IMR-90 (cell line): Measurements from ENCODE around the gene LIMK2. TPM values are rescaled to one million over a fixed set of nuclear protein-coding genes. Genes with fewer than 3 reads are reported as not detected.

ENCODE experiments used
- ATAC-seq: fragments of 200-7000 bp; cut with Tn5 transposase; 2 replicates; pipeline ENCODE4 v1.9.1; 2020; ENCODE audit warnings: low read depth, mild to moderate bottlenecking, moderate library complexity
- BruUV-seq: library from RNA; stranded (reverse); fragments of 400-500 nt; replicated peaks from 2 replicates; lab custom pipeline; 2021; lab: Mats Ljungman, UMichigan
- CTCF ChIA-PET: fragments of 300-600 bp; formaldehyde crosslinking; extraction: SDS; loops from one replicate; lab custom pipeline; 2021; ENCODE audit warnings: antibody characterized with exemption; lab: Yijun Ruan, JAX
- POLR2A ChIA-PET: fragments of 300-600 bp; sonication (Branson Sonifier 250); formaldehyde crosslinking; loops from one replicate; lab custom pipeline; 2022; ENCODE audit warnings: antibody characterized with exemption; ENCODE audit not compliant: unreplicated experiment; lab: Charles Lee
- DNase-seq: peaks from one replicate; pipeline ENCODE4 v3.0.0; 2013
- H2AFZ ChIP-seq: replicated peaks from 2 replicates; pipeline ENCODE3; 2013; ENCODE audit warnings: low read length, mild to moderate bottlenecking; ENCODE audit not compliant: poor library complexity
- H2AK5ac ChIP-seq: 2 replicates; pipeline ENCODE4 v1.6.1; 2013; ENCODE audit warnings: low read depth, low read length, inconsistent platforms
- H2AK9ac ChIP-seq: replicated peaks from 2 replicates; pipeline ENCODE3; 2013; ENCODE audit warnings: mild to moderate bottlenecking, low read depth, low read length, moderate library complexity; ENCODE audit not compliant: poor library complexity
- H2BK120ac ChIP-seq: 2 replicates; pipeline ENCODE4 v1.6.1; 2013; ENCODE audit warnings: low read depth, low read length, inconsistent platforms
- H2BK15ac ChIP-seq: 3 replicates; pipeline ENCODE4 v1.6.1; 2013; ENCODE audit warnings: low read depth, low read length, inconsistent platforms
- H2BK20ac ChIP-seq: 2 replicates; pipeline ENCODE4 v1.6.1; 2013; ENCODE audit warnings: low read depth, mild to moderate bottlenecking, inconsistent platforms, low read length, moderate library complexity
- H2BK5ac ChIP-seq: 2 replicates; pipeline ENCODE4 v1.6.1; 2013; ENCODE audit warnings: mild to moderate bottlenecking, low read depth, low read length, inconsistent platforms; ENCODE audit not compliant: poor library complexity, severe bottlenecking
- H3K14ac ChIP-seq: replicated peaks from 2 replicates; pipeline ENCODE4 v1.6.1; 2013; ENCODE audit warnings: low read depth, low read length, inconsistent platforms
- H3K18ac ChIP-seq: 2 replicates; pipeline ENCODE4 v1.6.1; 2013; ENCODE audit warnings: low read depth, low read length, control low read depth
- H3K23ac ChIP-seq: 2 replicates; pipeline ENCODE4 v1.6.1; 2013; ENCODE audit warnings: low read depth, low read length, inconsistent platforms
- H3K27ac ChIP-seq: 2 replicates; pipeline ENCODE4 v1.5.1; 2013; ENCODE audit warnings: mild to moderate bottlenecking, control low read depth, low read length; ENCODE audit not compliant: insufficient read depth
- H3K27me3 ChIP-seq: 2 replicates; pipeline ENCODE4 v1.6.1; 2013; ENCODE audit warnings: low read length; ENCODE audit not compliant: control insufficient read depth, insufficient read depth
- H3K36me3 ChIP-seq: 2 replicates; pipeline ENCODE4 v1.6.1; 2013; ENCODE audit warnings: low read length, mixed read lengths; ENCODE audit not compliant: control insufficient read depth, insufficient read depth
- H3K4ac ChIP-seq: 2 replicates; pipeline ENCODE4 v1.6.1; 2013; ENCODE audit warnings: low read depth, low read length, inconsistent platforms
- H3K4me1 ChIP-seq: 2 replicates; pipeline ENCODE4 v1.6.1; 2013; ENCODE audit warnings: low read length, mixed read lengths; ENCODE audit not compliant: control insufficient read depth, insufficient read depth
- H3K4me2 ChIP-seq: 2 replicates; pipeline ENCODE4 v1.6.1; 2013; ENCODE audit warnings: low read depth, mild to moderate bottlenecking, control low read depth, low read length, moderate library complexity
- H3K4me3 ChIP-seq: 2 replicates; pipeline ENCODE4 v1.5.1; 2013; ENCODE audit warnings: low read depth, mild to moderate bottlenecking, control low read depth, low read length, moderate library complexity; ENCODE audit not compliant: insufficient read depth
- H3K56ac ChIP-seq: 2 replicates; pipeline ENCODE4 v1.6.1; 2013; ENCODE audit warnings: low read length, inconsistent platforms; ENCODE audit not compliant: insufficient read depth; ENCODE audit errors: extremely low read depth
- H3K79me1 ChIP-seq, 2 experiments: 2 replicates each; pipeline ENCODE4 v1.6.1; 2013; ENCODE audit warnings: low read length in 2 of 2, inconsistent platforms in 1 of 2, low read depth in 1 of 2
- H3K9ac ChIP-seq: 2 replicates; pipeline ENCODE4 v1.6.1; 2013; ENCODE audit warnings: low read depth, low read length, control low read depth
- H3K9me1 ChIP-seq: 2 replicates; pipeline ENCODE4 v1.6.1; 2013; ENCODE audit warnings: low read length, inconsistent platforms; ENCODE audit not compliant: insufficient read depth
- H3K9me3 ChIP-seq: 2 replicates; pipeline ENCODE4 v1.6.1; 2013; ENCODE audit warnings: low read length; ENCODE audit not compliant: control insufficient read depth, insufficient read depth
- H4K20me1 ChIP-seq: 2 replicates; pipeline ENCODE4 v1.6.1; 2013; ENCODE audit warnings: low read length, inconsistent platforms; ENCODE audit not compliant: insufficient read depth
- H4K5ac ChIP-seq: 2 replicates; pipeline ENCODE4 v1.6.1; 2013; ENCODE audit warnings: mild to moderate bottlenecking, low read depth, low read length, control low read depth
- H4K8ac ChIP-seq, 2 experiments: 2 replicates each; pipeline ENCODE4 v1.6.1; 2013; ENCODE audit warnings: low read depth in 2 of 2, low read length in 2 of 2, control low read depth in 1 of 2, inconsistent platforms in 1 of 2
- H4K91ac ChIP-seq: 2 replicates; pipeline ENCODE4 v1.6.1; 2013; ENCODE audit warnings: low read depth, low read length, inconsistent platforms; ENCODE audit not compliant: insufficient read depth
- BHLHE40 ChIP-seq: fragments of 150-350 bp; IDR thresholded peaks from 2 replicates; pipeline ENCODE4 v1.6.1; 2016; ENCODE audit warnings: mild to moderate bottlenecking, low read depth, low read length
- CEBPB ChIP-seq: IDR thresholded peaks from 2 replicates; pipeline ENCODE4 v1.6.1; 2012; ENCODE audit warnings: low read depth, low read length, improper control_type of control experiment
- FOS ChIP-seq: fragments of 150-350 bp; IDR thresholded peaks from 2 replicates; pipeline ENCODE4 v1.6.1; 2016; ENCODE audit warnings: low read depth, low read length
- RCOR1 ChIP-seq: IDR thresholded peaks from 2 replicates; pipeline ENCODE4 v1.6.1; 2012; ENCODE audit warnings: mild to moderate bottlenecking, low read length, improper control_type of control experiment; ENCODE audit not compliant: insufficient replicate concordance
- WGBS, 2 experiments: methylation state at CpG; one replicate each; pipeline versions ENCODE4 v1.1.5 to v1.1.7; 2013; ENCODE audit warnings: missing lambda C conversion rate in 2 of 2; ENCODE audit not compliant: insufficient read length in 1 of 2; ENCODE audit errors: extremely low coverage in 2 of 2; 5-methylcytosine and 5-hydroxymethylcytosine counted together
- dilution Hi-C: fragments of 300-500 bp; cut with HindIII; formaldehyde crosslinking; loops from one replicate; pipeline ENCODE4 v1.14.3; 2018; ENCODE audit warnings: low sequenced_read_pairs; ENCODE audit not compliant: unreplicated experiment
- in situ Hi-C: fragments of 300-500 bp; cut with MboI; formaldehyde crosslinking; loops from 3 replicates; pipeline ENCODE4 v1.14.3; 2019; ENCODE audit warnings: low sequenced_read_pairs, inconsistent platforms, mixed read lengths
- intact Hi-C: fragments of 100-400 bp; cut with micrococcal nuclease; formaldehyde crosslinking; loops from 2 replicates; pipeline ENCODE4 v1.10.0; 2022
- polyA plus RNA-seq, 3 experiments: library from polyadenylated mRNA; depleted of rRNA; stranded (reverse); fragments of >200 nt; gene quantifications; 2 replicates each; pipeline ENCODE4 v1.2.3, GENCODE V29; 2012; ENCODE audit warnings: low replicate concordance in 1 of 3
- total RNA-seq: library from RNA; depleted of rRNA; stranded (reverse); fragments of >200 nt; gene quantifications from 2 replicates; pipeline ENCODE4 v1.2.3, GENCODE V29; 2012
- TF ChIP-seq, protein P1 (sequence below): conservative IDR thresholded peaks from 2 replicates; pipeline ENCODE4 v1.5.1; 2012; ENCODE audit warnings: mild to moderate bottlenecking, low read depth, low read length, improper control_type of control experiment

Gene LIMK2
- total and polyA plus RNA-seq, 2 of the 4 experiments (the other 2 are of a cell fraction): 14.5 to 31.9 TPM

DNA sequence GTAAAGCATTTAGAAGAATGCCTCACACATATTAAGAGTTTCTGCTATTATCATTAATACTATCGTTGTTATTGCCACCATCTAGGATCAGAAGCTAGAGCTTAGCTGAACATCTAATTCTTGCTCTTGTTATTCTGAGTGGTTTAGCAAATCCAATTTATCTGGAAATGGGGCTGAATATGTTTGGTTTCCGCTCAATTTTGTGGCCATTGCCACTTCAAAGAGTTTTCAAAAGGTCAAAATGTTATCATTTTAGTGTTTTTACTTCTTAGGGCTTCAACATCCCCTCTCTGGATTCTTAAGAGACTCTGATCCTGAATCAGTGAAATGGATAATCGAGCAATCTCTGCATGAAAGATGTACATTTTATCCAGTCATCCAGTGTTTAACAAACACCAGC is 90.4 kb downstream of the LIMK2 start:
- Histone ChIP-seq H3K9ac (no peak overlapping the region), H3K4me2 (no peak overlapping the region), H3K4me3 (no peak overlapping the region), H2BK15ac (no peak overlapping the region), H3K14ac (no peak overlapping the region), H3K18ac (no peak overlapping the region), H2AK9ac (no peak overlapping the region), H2BK20ac (no peak overlapping the region), H2AFZ (no peak overlapping the region), H3K27me3 (no peaks in the 10 kb centered on the region), H3K4ac (no peak overlapping the region), H4K5ac (no peak overlapping the region), H3K79me1 (no peaks in the 10 kb centered on the region; a peak in 1 of 4 replicates), H3K23ac (no peak overlapping the region), H3K36me3 (no peaks in the 10 kb centered on the region), H4K91ac (no peak overlapping the region), H3K27ac (no peak overlapping the region), H3K4me1 (no peaks in the 10 kb centered on the region), H3K56ac (no peak overlapping the region), H2BK5ac (no peak overlapping the region), H3K9me3 (no peaks in the 10 kb centered on the region), H2BK120ac (no peak overlapping the region), H2AK5ac (no peak overlapping the region), H3K9me1 (peaks cover 2% of the 10 kb centered on the region; the same call in 1 of the 2 replicates), H4K20me1 (no peaks in the 10 kb centered on the region), H4K8ac (no peak overlapping the region)
- DNase-seq (no peak), ATAC-seq (no peak)
- BruUV-seq: no TSS peak
- dilution Hi-C loops: no loop called here
- ChIA-PET CTCF (interaction anchor here (1.2 to 4.3 kb wide), 2 partner anchors 10 to 11 kb away, joined by 4 to 16 read pairs; partner anchors contain the start of gene PIK3IP1), POLR2A (no interaction called here)
- in situ Hi-C loops: no loop called here
- WGBS, 2 experiments: no CpG with 5 or more reads among the region's 3 CpGs
- intact Hi-C loops: no loop called here
- TF ChIP-seq BHLHE40 (no peak), CEBPB (no peak), FOS (no peak), RCOR1 (no peak)
- TF ChIP-seq, protein P1, sequence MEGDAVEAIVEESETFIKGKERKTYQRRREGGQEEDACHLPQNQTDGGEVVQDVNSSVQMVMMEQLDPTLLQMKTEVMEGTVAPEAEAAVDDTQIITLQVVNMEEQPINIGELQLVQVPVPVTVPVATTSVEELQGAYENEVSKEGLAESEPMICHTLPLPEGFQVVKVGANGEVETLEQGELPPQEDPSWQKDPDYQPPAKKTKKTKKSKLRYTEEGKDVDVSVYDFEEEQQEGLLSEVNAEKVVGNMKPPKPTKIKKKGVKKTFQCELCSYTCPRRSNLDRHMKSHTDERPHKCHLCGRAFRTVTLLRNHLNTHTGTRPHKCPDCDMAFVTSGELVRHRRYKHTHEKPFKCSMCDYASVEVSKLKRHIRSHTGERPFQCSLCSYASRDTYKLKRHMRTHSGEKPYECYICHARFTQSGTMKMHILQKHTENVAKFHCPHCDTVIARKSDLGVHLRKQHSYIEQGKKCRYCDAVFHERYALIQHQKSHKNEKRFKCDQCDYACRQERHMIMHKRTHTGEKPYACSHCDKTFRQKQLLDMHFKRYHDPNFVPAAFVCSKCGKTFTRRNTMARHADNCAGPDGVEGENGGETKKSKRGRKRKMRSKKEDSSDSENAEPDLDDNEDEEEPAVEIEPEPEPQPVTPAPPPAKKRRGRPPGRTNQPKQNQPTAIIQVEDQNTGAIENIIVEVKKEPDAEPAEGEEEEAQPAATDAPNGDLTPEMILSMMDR: no peak
